Measurements from ENCODE around the gene BDH1. TPM values are rescaled to one million over a fixed set of nuclear protein-coding genes. Genes with fewer than 3 reads are reported as not detected.

The BDH1 gene
- polyA plus RNA-seq, 12 donors = 2.3 to 21.6 (median 4.9) TPM; not detected in 1

DNA sequence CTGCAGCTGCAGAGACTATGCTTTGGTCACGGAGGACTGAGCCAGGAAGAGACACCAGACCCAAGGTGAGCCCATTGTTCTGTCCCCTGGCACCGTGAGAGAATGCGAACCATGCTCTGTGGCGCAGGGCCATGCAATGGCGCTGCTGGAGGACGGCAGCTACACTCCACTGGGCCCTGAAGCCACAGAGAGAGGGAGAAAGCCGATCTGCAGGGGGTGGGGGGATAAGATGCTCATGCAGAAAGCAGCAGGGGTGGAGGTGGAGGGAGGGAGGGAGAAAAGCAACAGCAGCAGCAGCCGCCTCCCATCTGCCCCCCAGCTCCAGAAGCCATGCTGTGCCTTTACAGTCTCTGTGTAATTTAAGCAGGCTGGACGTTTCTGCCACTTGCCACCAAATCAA is 5.3 kb downstream of the BDH1 start:
- DNase-seq = no peak

GRCh38 chr3:197549261-197549885 is 6.4 kb downstream of the BDH1 start:
- DNase-seq = no peak

DNA sequence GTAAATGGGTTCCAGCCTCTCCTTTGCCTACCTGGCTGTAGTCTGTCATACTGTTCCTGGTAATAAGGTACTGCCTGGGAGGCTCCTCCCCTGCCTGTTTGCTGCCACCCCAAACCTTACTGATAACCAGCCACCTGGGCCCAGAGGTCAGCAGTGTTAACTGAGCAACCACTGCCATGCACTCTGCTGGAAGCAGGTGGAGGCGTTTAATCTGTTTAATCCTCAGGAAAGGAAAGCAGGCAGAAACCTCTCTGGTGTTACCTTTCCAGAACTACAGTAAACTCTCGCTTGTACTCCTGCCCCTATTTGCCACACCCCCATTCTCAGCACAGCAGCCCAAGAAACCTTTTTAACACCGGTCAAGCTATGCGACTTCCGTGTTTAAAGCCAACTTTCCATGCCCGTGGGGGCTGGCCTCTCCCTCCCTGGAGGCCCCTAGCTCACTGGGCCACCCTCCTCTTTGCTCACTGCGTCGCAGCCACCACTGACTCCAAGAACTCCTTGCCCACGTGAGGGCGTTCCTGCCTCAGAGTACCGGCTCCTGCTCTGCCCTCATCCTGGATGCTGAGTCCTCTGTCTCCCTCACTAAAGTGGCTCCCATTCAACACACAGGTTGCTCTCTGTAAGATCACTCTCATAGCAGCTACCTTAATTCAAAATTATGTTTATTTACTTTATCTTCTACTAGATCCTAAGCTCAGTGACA is 8.3 kb downstream of the BDH1 start:
- no peak for DNase-seq

GRCh38 chr3:197546307-197547085 is 9.3 kb downstream of the BDH1 start:
- DNase-seq = no peak

- no peak for DNase-seq
Observed at GRCh38 chr3:197545571-197545970, 10.2 kb downstream of the BDH1 start.

- DNase-seq = no peak
Observed at GRCh38 chr3:197545101-197545500, 10.7 kb downstream of the BDH1 start.

DNA sequence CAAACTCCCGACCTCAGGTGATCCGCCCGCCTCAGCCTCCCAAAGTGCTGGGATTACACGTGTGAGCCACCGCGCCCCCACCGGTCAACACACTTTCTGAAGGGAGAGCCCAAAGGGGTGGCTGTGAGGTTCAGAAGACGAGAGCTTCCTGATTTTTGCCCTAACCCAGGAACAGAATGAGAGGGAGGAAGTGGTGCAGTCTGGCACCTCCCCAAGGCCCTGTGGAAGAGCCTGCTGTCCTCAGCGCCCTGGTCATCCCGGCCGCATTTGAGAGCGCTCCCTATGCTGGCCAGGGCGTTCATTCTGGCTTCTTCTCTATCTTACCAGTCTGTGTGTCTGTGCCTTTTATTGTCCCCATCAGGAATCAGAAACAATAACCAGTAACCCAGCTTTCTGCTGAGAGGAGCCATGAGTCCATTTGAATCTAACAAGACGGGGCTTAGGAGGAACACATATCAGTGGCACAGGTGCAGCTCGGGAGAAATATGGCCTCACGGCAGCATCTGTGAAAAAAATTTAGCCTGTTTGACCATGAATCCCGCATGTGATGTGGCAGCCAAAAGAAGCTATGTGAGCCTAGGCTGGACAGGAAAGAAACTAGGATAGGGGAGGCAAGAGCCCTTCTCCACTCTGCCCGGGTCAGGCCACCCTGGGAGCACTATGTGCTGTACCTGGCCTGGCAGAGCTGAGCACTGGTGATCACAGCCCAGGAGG is 12.9 kb downstream of the BDH1 start:
- no peak for DNase-seq

DNA sequence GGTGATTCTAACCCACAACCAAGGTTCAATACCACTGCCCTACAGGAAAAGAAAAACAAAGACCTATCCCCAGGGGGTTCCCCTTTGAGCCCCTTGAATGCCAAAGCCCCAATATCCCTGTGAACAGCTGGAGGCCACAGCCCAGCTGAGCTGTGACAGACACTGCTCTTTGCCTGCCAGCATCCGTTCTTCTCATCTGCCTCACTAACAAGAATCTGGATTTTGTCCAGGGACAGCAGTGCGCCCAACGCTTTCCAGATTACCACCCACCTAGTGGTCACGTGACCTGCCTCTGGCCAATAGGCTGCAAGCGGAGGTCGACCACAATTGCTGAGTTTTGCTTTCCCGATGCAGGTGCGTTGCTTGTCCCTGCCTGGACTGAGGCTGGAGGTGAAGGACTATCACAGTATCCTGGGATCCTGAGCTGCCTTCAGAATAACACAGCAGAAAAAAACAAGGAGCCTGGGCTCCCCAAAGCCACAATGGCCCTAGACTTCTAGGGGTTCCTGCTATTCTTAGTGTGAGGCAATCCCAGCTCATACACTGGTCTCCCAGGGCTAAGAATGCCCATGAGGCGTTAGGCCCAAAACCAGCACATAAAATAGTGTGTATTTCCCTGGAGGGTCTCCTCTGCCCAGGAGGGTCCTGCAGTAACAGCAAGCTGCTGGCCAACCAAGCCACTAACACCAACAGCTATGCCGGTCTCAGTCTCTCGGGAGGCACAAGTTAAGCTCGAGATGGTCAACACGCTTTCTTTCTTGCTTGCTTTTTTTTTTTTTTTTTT is 13.8 kb downstream of the BDH1 start:
- peak; percentile 64 for DNase-seq

DNA sequence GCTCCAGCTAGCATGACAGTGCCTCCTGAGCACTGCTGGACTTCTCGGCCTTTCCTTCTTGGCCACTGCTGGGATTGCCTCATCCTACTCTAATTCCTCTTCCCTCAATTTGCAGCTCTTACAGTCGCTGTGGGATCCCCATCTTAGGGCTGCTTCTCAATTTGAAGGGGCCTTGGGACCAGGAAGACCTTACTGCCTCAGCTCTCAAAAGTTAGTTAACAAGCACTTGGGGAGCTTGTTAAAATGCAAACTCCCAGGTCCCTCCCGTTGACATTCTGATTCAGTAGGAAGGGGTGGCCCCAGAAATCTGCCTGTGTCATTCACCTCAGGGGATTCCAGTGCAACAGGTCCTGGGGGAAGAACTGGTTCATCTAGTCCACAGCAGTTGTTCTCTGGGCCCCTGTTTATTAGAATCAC is 14.8 kb downstream of the BDH1 start:
- DNase-seq = no peak

- no peak for DNase-seq
Observed at GRCh38 chr3:197539651-197540051, 16.1 kb downstream of the BDH1 start.

DNA sequence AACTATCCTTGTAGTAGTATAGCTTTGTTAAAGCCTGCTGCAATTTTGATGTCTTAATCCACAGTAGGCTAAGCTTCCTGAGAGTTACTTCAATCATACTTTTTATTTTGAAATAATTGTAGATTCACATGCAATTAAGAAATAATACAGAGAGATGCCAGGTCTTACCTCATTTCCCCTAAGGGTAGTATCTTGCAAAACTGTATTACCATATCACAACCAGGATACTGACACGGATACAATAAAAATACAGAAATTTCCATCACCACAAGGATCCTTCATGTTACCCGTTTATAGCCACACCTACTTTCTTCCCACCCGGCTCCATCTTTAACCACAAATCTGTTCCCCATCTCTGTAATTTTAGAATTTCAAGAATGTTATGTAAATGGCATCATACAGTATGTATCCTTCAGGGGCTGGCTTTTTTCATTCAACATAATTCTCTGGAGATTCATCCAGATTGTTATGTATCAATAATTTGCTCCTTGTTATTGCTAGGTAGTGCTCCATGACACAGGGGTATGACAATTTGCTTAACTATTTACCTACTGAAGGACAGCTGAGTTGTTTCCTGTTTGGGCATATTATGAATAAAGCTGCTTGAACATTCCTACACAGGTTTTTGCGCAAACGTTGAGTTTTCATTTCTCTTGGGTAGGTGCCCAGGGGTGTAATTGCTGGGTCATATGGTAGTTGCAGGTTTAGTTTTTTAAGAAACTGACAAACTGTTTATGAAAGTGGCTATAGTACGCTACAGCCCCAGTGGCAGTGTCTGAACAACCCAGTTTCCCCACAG is 21.6 kb downstream of the BDH1 start:
- no peak for DNase-seq

DNA sequence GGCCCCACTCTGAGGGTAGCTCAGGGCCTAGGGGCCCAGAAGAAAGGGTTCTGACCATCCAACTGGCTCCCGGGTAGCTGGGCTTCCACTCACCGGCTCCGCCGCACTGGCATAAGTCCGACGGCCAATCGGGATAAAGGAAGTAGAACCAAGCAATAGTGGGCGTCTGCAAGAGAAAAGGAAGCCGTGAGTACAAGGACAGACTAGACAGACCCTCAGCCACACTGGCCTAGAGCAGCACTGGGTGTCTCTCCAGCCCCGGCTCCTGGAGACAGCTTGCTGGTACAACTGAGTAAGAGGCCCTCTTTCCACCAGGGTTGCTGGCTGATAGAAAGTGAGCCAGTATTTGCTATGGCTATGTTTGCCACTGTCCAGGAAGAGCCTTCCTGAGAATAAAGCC is 22.4 kb downstream of the BDH1 start:
- no peak for DNase-seq

DNA sequence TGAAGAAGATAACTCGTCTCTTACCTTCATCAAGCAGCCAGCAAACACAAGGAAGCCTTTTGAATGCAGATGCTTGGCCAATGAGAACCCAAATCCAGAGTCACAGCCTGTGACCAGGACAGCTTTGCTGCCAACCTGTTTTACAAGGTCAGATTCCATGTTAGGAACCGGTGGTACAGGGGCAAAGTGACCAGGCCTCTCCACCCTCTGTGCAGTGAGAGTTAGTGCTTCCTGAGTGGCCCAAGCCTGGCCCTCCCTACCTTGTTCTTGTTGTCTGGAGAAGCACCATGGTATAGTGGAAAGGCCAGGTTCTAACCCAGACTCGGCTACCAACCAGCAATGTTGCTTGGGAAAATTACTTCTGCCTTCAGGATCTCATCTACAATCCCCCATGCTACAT is 23.4 kb downstream of the BDH1 start:
- no peak for DNase-seq

- DNase-seq = no peak
Observed at GRCh38 chr3:197528190-197528589, 27.6 kb downstream of the BDH1 start.

DNA sequence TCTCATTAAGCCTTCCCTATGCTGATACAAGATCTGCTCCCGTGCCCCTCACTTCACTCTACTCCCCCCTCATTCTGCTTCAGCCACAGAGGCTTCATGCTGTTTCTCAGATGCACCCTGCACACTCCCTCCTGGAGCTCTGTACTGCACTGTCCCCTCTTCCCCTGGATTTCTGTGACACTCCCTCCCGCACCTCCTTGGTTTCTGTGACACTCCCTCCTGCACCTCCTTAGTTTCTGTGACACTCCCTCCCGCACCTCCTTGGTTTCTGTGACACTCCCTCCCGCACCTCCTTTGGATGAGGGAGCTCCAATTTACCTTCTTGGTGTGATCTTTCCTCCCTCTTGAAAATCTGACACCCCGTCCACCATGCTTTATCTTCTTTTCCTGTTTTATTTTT is 28.2 kb downstream of the BDH1 start:
- no peak for DNase-seq

- no peak for DNase-seq
Observed at GRCh38 chr3:197525706-197526105, 30.1 kb downstream of the BDH1 start.

DNA sequence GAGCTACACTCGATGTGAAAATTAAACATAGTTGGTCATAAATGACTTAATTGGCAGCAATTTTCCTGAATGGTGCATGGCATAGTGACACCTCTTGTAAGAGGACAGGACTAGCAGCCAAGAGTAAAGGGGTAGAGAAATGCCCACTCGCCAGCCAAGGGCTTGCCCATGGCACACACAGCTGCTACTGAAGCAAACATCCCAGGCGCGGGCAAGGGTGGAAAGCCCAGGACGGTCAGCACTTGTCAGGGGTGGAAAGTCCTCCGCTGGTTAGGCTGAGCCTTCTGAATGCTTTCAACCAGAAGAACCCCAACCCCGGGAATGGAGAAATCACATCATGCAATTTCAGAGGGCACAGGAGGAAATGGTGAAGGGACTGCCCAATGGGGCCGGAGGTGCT is 31.6 kb downstream of the BDH1 start:
- DNase-seq = no peak

GRCh38 chr3:197523526-197523925 is 32.2 kb downstream of the BDH1 start:
- no peak for DNase-seq

- DNase-seq = no peak
Observed at GRCh38 chr3:197522881-197523441, 32.8 kb downstream of the BDH1 start.

DNA sequence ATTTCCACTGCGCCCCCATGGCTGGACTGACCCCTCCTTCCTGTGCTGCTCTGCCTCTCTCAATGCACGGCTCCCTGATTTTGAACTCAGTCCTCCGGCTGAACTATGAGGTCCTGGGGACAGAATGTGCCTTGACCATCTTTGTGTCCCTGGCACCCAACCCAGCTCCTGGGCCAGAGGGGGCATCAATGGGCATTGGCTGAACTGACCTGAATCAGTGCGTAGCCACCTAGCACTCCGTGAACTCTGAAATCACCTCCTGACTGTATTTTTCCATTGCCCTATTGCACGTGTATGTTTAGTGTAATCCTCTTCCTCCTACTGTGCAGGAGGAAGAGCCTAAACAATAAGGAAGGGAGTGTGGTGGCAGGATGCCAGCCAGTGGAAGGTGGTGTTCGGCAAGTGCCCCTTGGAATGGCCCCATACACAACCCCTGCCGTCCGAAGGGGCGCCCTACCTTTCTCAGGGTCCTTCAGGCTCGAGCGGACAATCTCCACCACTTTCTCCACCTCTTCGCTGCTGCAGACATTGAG is 33.5 kb downstream of the BDH1 start:
- DNase-seq = no peak
